ENCODE data around the gene SPAST. TPM values are rescaled to one million over a fixed set of nuclear protein-coding genes. Genes with fewer than 3 reads are reported as not detected.

SPAST gene
- total RNA-seq, 1 experiment from 2014 or later = 32.8 TPM

DNA sequence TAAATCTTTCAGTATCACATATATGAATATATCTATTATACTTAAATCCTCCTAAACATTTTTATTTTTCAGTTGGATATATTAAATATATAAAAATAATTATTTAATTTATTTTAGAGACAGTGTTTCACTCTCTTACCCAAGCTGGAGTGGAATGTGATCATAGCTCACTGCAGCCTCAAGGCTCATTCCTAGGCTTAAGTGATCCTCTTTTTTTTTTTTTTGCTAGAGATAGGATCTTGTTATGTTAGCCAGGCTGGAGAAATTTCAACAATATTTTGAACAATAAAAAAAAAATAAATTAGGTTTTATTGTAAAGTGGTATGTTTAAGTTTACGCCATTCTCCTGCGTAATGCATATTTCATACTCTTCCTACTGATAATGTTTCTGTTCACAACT is 4.2 kb downstream of the SPAST start:
- Histone ChIP-seq H2BK5ac (ENCODE audit: insufficient read length, low read length) (no peak overlapping the region), H4K5ac (ENCODE audit: insufficient read length, low read depth, low read length) (no peak overlapping the region), H3K27me3 (ENCODE audit: insufficient read depth, low read length) (no peaks in the 10 kb centered on the region), H3K79me1 (ENCODE audit: insufficient read depth, low read depth, low read length, poor library complexity, severe bottlenecking) (peaks cover 5% of the 10 kb centered on the region), H3K14ac (ENCODE audit: insufficient read depth, low read length) (no peak overlapping the region), H3K23me2 (ENCODE audit: insufficient read length, low read depth, low read length, poor library complexity, severe bottlenecking) (peaks cover 3% of the 10 kb centered on the region), H2BK20ac (ENCODE audit: low read depth, low read length, poor library complexity, severe bottlenecking) (no peak overlapping the region), H4K8ac (replicated peaks; ENCODE audit: insufficient read length, low read depth, low read length) (no peak overlapping the region), H3K9ac (ENCODE audit: extremely low read depth, insufficient read length, low read length) (no peak overlapping the region), H4K20me1 (ENCODE audit: control insufficient read depth, insufficient read depth, insufficient read length) (no peaks in the 10 kb centered on the region), H3K23ac (ENCODE audit: insufficient read length, low read depth, low read length) (no peak overlapping the region), H3T11ph (ENCODE audit: low read length) (no peak overlapping the region), H3K27ac (ENCODE audit: insufficient read length, low read depth, low read length) (no peak overlapping the region), H3K4me1 (ENCODE audit: insufficient read depth, low read length) (no peaks in the 10 kb centered on the region), H3K9me3 (ENCODE audit: control insufficient read depth, low read depth, low read length) (no peaks in the 10 kb centered on the region), H2BK12ac (ENCODE audit: insufficient read length, low read depth, low read length) (no peak overlapping the region), H3K56ac (ENCODE audit: insufficient read length, low read depth, low read length) (no peak overlapping the region), H3K4me2 (ENCODE audit: insufficient read depth, insufficient read length, low read length) (no peak overlapping the region), H4K91ac (ENCODE audit: insufficient read length, low read depth, low read length) (no peak overlapping the region), H2AK5ac (ENCODE audit: insufficient read length, low read length) (no peak overlapping the region), H3K4ac (ENCODE audit: low read depth, low read length) (no peak overlapping the region), H2BK120ac (ENCODE audit: low read depth, low read length, poor library complexity, severe bottlenecking) (no peak overlapping the region), H3K18ac (ENCODE audit: insufficient read length, low read depth, low read length) (no peak overlapping the region), H3K79me2 (ENCODE audit: insufficient read depth, low read length) (no peaks in the 10 kb centered on the region; the same call in 1 of the 2 replicates), H2AFZ (ENCODE audit: low read length) (no peak overlapping the region), H2BK15ac (ENCODE audit: low read depth, low read length) (no peak overlapping the region)
- no peak overlapping the region for H3K4me3 Mint-ChIP-seq
- H3K36me3 Mint-ChIP-seq (ENCODE audit: insufficient read depth in 1 of 3, low read depth in 3 of 3) = peaks cover 0 to 17% (median 12%) of the 10 kb centered on the region in 3 experiments; a peak in 6 of 7 replicates
- TF ChIP-seq, protein P1, sequence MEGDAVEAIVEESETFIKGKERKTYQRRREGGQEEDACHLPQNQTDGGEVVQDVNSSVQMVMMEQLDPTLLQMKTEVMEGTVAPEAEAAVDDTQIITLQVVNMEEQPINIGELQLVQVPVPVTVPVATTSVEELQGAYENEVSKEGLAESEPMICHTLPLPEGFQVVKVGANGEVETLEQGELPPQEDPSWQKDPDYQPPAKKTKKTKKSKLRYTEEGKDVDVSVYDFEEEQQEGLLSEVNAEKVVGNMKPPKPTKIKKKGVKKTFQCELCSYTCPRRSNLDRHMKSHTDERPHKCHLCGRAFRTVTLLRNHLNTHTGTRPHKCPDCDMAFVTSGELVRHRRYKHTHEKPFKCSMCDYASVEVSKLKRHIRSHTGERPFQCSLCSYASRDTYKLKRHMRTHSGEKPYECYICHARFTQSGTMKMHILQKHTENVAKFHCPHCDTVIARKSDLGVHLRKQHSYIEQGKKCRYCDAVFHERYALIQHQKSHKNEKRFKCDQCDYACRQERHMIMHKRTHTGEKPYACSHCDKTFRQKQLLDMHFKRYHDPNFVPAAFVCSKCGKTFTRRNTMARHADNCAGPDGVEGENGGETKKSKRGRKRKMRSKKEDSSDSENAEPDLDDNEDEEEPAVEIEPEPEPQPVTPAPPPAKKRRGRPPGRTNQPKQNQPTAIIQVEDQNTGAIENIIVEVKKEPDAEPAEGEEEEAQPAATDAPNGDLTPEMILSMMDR (conservative IDR thresholded peaks at IDR 0.05) = no peak
- H3K4me1 Mint-ChIP-seq = peaks cover 6 to 7% of the 10 kb centered on the region in 2 experiments
- H3K9me3 Mint-ChIP-seq = no peaks in the 10 kb centered on the region
- no peaks in the 10 kb centered on the region for H3K27me3 Mint-ChIP-seq (ENCODE audit: low read depth)
- no peak for DNase-seq
- no peak overlapping the region for H3K27ac Mint-ChIP-seq
- WGBS (ENCODE audit: extremely low coverage, insufficient read length, low lambda C conversion rate) = no CpG with 5 or more reads among the region's 2 CpGs

Data from H9 (cell line).